GM18520 (cell line): ENCODE data around the gene MDH1B.

Experiments used
- ATAC-seq: cut with Tn5 transposase; IDR thresholded peaks from one replicate; pipeline ENCODE4 v1.9.1; 2021; ENCODE audit not compliant: unreplicated experiment

MDH1B gene

GRCh38 chr2:206698811-206699210 lies 66.3 kb downstream of the MDH1B start:
- no peak for ATAC-seq

GRCh38 chr2:206696910-206697309 lies 68.2 kb downstream of the MDH1B start:
- ATAC-seq: no peak

GRCh38 chr2:206693399-206694137 lies 71.6 kb downstream of the MDH1B start:
- no peak for ATAC-seq

- no peak for ATAC-seq
Observed at GRCh38 chr2:206692971-206693370, 72.2 kb downstream of the MDH1B start.

DNA sequence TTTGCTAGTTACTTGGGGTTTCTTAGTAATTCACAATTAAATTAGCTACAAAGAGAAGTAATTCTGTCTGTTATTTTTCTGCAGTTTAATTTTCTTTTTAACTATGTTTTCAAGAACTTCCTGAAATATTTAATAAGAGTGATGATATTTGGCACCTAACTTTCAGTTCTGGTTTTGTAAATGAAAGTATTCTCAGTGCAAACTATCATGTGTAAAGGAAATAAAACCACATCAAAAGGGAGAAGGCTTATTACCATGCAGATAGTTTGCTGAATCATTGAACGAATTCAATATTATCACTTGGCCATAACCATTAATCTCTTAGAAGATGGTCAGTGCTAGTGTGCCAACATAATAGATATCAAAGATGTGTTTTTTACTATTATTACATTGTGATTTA lies 76.1 kb downstream of the MDH1B start:
- no peak for ATAC-seq

GRCh38 chr2:206688453-206688852 lies 76.7 kb downstream of the MDH1B start:
- ATAC-seq: no peak
